Fibroblast of mammary gland (primary cell): ENCODE measurements around the gene KRTAP10-10.
"Not testable (repeated sequence)": the region's sequence is repeated elsewhere in the genome, so short reads cannot be mapped to it uniquely, and the experiment has no call there.

Experiments
- DNase-seq: peaks from one replicate; pipeline ENCODE4 v3.0.0-alpha.2; 2010; ENCODE audit warnings: low read depth
- H3K4me3 ChIP-seq: 2 replicates; pipeline ENCODE4 v1.5.1; 2011; ENCODE audit warnings: low read depth, mild to moderate bottlenecking, low read length, moderate library complexity; ENCODE audit not compliant: control insufficient read depth
- CTCF ChIP-seq: conservative IDR thresholded peaks from 2 replicates; pipeline ENCODE4 v1.5.1; 2011; ENCODE audit warnings: low read depth, low read length, inconsistent platforms; ENCODE audit not compliant: control insufficient read depth, insufficient read depth

The KRTAP10-10 gene

GRCh38 chr21:44623575-44623974, 13.6 kb upstream of the KRTAP10-10 start:
- H3K4me3 ChIP-seq: no peak overlapping the region
- TF ChIP-seq CTCF: no peak
- DNase-seq: no peak

GRCh38 chr21:44625756-44626155, 11.4 kb upstream of the KRTAP10-10 start:
- DNase-seq: no peak
- TF ChIP-seq CTCF: no peak
- no peak overlapping the region for H3K4me3 ChIP-seq

GRCh38 chr21:44626262-44626661, 10.9 kb upstream of the KRTAP10-10 start:
- H3K4me3 ChIP-seq: no peak overlapping the region
- no peak for TF ChIP-seq CTCF
- DNase-seq: no peak

DNA sequence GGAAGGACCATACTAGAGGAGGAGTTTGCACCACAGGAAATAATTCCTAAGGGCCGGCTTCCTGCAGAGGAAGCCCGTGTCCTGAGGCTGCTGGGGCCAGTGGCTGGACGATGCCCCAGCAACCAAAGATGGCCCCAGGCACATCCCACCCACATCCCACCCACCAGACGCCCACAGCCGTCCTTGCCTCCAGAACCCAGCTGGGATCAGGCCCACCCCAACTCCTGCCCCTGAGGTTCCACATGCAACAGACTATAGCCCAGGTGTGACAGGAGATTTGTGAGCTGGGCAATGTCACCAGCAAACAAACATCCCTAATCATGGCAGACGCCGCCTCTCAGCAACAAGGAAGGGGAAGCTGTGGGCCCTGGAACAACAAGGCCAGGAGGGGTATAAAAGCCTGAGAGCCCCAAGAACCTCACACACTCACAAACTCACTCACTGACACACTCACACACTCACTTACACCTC, 10.4 kb upstream of the KRTAP10-10 start, which contains the start of gene KRTAP10-9:
TSS of gene KRTAP10-9 (plus strand) at position 421 of the 471 bp plus-strand sequence. CDS start 79 bp downstream, outside the sequence.
- DNase-seq: no peak
- TF ChIP-seq CTCF: no peak
- H3K4me3 ChIP-seq: no peak within 1 kb of the TSS

DNA sequence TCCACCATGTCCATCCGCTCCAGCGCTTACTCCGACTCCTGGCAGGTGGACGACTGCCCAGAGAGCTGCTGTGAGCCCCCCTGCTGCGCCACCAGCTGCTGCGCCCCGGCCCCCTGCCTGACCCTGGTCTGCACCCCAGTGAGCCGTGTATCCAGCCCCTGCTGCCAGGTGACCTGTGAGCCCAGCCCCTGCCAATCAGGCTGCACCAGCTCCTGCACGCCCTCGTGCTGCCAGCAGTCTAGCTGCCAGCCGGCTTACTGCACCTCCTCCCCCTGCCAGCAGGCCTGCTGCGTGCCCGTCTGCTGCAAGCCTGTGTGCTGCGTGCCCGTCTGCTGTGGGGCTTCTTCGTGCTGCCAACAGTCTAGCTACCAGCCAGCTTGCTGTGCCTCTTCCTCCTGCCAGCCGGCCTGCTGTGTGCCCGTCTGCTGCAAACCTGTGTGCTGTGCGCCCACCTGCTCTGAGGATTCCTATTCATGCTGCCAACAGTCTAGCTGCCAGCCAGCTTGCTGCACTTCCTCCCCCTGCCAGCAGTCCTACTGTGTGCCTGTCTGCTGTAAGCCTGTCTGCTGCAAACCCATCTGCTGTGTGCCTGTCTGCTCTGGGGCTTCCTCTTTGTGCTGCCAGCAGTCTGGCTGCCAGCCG, 9.9 kb upstream of the KRTAP10-10 start:
- not testable (repeated sequence) for DNase-seq, H3K4me3 ChIP-seq

- DNase-seq, H3K4me3 ChIP-seq: not testable (repeated sequence)
Measured at GRCh38 chr21:44627831-44628233, 9.3 kb upstream of the KRTAP10-10 start.

- no peak for TF ChIP-seq CTCF
- no peak for DNase-seq
- no peak overlapping the region for H3K4me3 ChIP-seq
Measured at GRCh38 chr21:44628707-44629391, 8.3 kb upstream of the KRTAP10-10 start.

GRCh38 chr21:44630440-44630839, 6.7 kb upstream of the KRTAP10-10 start:
- DNase-seq: no peak
- no peak for TF ChIP-seq CTCF
- no peak overlapping the region for H3K4me3 ChIP-seq
